AML-193 (cell line): ENCODE measurements around the gene TMED8.

ENCODE experiments used
- DNase-seq, 2 experiments: peaks; one replicate each; lab custom pipeline; 2025; lab: John Stamatoyannopoulos, UW

TMED8 gene

GRCh38 chr14:77296906-77297305 is 80.0 kb downstream of the TMED8 start:
- DNase-seq, result no peak

GRCh38 chr14:77296155-77296554 is 80.7 kb downstream of the TMED8 start:
- no peak for DNase-seq

DNA sequence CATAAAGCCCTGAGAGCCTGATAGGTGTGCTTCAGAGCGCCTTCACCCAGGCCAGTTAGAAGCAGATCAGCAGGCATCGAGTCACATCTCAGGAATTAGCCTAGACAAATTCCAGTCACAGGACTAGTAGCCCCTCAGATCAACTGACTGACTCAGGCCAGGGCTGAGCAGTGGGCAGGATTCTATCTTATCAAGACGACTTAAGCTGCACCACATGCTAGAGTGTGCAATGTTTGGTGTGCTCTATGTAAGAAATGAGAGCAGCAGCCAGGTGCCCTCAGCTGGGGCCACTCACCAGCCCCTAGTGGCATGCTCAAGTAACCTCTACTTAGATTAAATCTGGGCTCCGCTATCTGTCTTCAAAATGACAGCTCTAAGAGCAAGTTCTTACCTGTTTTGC is 86.2 kb downstream of the TMED8 start:
- no peak for DNase-seq

DNA sequence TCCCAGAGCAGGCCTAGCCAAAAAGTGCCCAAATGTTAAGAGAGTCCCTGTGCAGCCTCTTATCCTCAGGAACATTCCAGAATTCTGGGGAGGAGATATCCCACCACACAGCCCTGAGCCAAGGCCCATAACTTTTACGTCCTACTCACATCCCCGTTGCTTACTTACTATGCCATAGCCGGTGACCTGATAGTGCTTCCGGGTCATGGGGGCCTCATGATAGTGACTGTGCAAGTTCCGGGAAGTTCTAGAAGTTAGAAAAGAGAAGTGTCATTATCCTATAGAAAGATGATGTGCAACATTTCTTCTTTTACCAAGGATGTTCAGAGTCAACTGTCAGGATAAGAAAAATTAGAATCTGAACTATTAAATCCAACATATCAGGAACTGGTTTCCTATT is 90.3 kb downstream of the TMED8 start:
- DNase-seq, result no peak
